ENCODE measurements around the gene NCBP1. TPM values are rescaled to one million over a fixed set of nuclear protein-coding genes. Genes with fewer than 3 reads are reported as not detected.

Gene NCBP1
- total and polyA plus RNA-seq, 7 donors = 7.1 to 22.1 (median 14.6) TPM

DNA sequence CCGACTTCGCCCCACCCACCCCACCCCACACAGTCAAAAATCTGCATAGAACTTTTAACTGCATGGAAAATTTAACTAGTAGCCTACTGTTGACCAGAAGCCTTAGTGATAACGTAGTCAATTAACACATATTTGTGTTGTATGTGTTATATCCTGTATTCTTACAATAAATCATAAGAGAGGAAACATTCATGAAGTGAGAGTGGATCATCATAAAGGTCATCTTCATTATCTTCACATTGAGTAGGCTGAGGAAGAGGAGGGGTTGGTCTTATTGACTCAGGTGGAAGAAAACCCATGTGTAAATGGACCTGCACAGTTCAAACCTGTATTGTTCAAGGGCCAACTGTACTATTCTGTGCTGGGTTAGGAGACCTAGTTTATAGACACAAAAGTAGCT lies 32.1 kb downstream of the NCBP1 start:
- no peak for ATAC-seq
- intact Hi-C loops (cut with DNase I) = no loop called here

DNA sequence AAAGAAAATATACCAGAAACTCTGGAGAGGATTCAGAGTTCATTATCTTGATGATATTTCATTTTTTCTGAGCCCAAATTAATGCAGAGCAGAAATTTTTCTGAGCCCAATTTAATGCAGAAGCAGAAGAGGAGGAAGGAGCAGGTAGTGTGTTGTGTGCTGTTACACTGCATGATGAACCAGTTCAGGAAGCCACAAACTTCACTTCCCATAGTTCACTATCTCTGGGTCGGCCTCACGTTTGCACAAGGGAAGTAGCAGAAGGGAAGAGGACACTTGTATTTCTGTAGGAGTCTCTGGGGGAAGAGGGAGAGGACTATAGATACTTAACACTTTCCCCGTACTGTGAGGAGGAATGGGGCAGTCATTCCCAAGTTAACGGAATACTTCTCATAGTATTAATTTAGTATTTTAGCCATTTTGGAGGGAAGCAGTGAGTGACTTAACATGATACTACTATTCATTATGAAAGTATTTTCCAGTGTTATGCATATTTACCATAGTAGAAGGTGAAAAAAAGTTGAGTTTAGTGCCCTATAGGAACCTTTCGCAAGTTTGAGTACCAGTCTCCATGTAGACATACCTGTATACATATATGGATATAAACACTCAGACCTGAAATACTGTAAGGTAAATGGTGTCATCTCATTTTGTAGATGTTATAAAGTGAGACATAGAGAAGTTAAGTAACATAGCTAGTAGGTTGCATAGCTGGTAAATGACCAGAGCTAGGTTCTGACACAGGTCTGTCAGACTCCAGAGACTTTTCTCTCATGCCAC lies 33.5 kb downstream of the NCBP1 start:
- DNase-seq (no peak), ATAC-seq (no peak)
- intact Hi-C loops (cut with DNase I) = no loop called here
- Histone ChIP-seq H3K4me1 (no peaks in the 10 kb centered on the region), H3K36me3 (ENCODE audit: insufficient read depth in 1 of 2, low read depth in 1 of 2) (peaks cover 28 to 100% of the 10 kb centered on the region in 2 donors), H3K27me3 (ENCODE audit: insufficient read depth in 3 of 3, low read length in 2 of 3) (no peaks in the 10 kb centered on the region), H3K9me3 (no peaks in the 10 kb centered on the region), H3K4me3 (no peak overlapping the region), H3K27ac (no peak overlapping the region)
- TF ChIP-seq, protein P1, sequence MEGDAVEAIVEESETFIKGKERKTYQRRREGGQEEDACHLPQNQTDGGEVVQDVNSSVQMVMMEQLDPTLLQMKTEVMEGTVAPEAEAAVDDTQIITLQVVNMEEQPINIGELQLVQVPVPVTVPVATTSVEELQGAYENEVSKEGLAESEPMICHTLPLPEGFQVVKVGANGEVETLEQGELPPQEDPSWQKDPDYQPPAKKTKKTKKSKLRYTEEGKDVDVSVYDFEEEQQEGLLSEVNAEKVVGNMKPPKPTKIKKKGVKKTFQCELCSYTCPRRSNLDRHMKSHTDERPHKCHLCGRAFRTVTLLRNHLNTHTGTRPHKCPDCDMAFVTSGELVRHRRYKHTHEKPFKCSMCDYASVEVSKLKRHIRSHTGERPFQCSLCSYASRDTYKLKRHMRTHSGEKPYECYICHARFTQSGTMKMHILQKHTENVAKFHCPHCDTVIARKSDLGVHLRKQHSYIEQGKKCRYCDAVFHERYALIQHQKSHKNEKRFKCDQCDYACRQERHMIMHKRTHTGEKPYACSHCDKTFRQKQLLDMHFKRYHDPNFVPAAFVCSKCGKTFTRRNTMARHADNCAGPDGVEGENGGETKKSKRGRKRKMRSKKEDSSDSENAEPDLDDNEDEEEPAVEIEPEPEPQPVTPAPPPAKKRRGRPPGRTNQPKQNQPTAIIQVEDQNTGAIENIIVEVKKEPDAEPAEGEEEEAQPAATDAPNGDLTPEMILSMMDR (IDR thresholded peaks at IDR 0.05) = no peak
- WGBS, 3 donors = 74 to 85% (median 79%) methylated on average over 5 of the region's 5 CpGs

More for the DNA sequence above, 32.1 kb downstream of the NCBP1 start:
- no peak for DNase-seq
- no peak overlapping the region for H3K4me3 ChIP-seq
- H3K9me3 ChIP-seq = no peaks in the 10 kb centered on the region
- H3K27ac ChIP-seq = no peak overlapping the region
- no peaks in the 10 kb centered on the region for H3K27me3 ChIP-seq (ENCODE audit: insufficient read depth in 3 of 3, low read length in 2 of 3)
- no peaks in the 10 kb centered on the region for H3K4me1 ChIP-seq
- TF ChIP-seq, protein P1 (IDR thresholded peaks at IDR 0.05) = no peak
- peaks cover 26 to 100% of the 10 kb centered on the region in 2 donors for H3K36me3 ChIP-seq (ENCODE audit: insufficient read depth in 1 of 2, low read depth in 1 of 2)
- 93 to 95% (median 93%) methylated on average over 3 of the region's 3 CpGs for WGBS, 3 donors

DNA sequence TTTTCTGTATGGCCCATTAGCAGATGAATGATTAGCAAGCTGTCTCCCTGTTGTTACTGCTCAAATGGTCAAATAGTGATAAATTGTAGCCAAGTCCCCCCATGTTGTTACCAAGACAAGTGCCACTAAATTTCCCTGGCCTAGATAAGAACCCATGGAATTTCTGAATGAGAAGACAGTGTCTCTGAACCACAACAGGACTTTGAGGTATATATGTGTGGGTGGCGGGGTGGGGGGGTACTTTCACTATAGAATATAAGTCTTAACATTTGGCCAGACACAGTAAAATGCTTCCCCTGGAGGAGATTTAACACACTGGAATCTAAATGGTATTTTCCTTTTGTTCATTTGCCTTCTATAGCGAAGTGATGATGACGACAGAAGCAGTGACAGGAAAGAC lies 34.9 kb downstream of the NCBP1 start:
- Histone ChIP-seq H3K4me3 (no peak overlapping the region), H3K4me1 (no peaks in the 10 kb centered on the region), H3K27me3 (ENCODE audit: insufficient read depth in 3 of 3, low read length in 2 of 3) (no peaks in the 10 kb centered on the region), H3K9me3 (no peaks in the 10 kb centered on the region), H3K27ac (no peak overlapping the region), H3K36me3 (ENCODE audit: insufficient read depth in 1 of 2, low read depth in 1 of 2) (peaks cover 29 to 100% of the 10 kb centered on the region in 2 donors)
- no peak for DNase-seq
- intact Hi-C loops (cut with DNase I) = no loop called here
- ATAC-seq = no peak
- TF ChIP-seq, protein P1 (IDR thresholded peaks at IDR 0.05) = no peak
- 95 to 98% (median 96%) methylated on average over 3 of the region's 3 CpGs for WGBS, 3 donors

DNA sequence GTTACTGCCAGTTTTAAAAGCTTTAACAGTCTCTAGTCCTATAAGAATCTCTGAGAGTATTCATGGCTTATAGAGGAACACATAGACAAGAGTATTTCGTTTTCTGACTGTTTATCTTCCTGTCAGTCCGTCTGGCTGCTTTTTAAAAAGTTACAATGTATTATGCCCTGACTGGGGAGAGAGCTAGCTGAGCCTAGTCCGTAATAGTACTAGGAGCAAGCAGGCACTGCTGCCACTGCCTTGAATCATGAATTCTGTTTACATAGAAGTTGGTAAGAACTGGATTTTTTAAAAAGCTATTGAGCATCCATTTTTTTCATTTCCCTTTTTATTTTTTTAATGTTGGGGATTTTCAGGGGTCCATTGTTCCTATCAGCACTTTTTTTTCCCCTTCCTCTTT lies 37.0 kb downstream of the NCBP1 start:
- intact Hi-C loops (cut with DNase I) = no loop called here
- Histone ChIP-seq H3K36me3 (ENCODE audit: insufficient read depth in 1 of 2, low read depth in 1 of 2) (peaks cover 32 to 100% of the 10 kb centered on the region in 2 donors), H3K27me3 (ENCODE audit: insufficient read depth in 3 of 3, low read length in 2 of 3) (no peaks in the 10 kb centered on the region), H3K4me1 (no peaks in the 10 kb centered on the region), H3K4me3 (no peak overlapping the region), H3K27ac (no peak overlapping the region), H3K9me3 (no peaks in the 10 kb centered on the region)
- no peak for DNase-seq
- TF ChIP-seq, protein P1 (IDR thresholded peaks at IDR 0.05) = no peak
- WGBS, 3 donors = 82 to 88% (median 84%) methylated on average over 3 of the region's 3 CpGs
- no peak for ATAC-seq

Measured in psoas muscle (tissue), 8 donors.